Body of pancreas (tissue), 4 donors: ENCODE measurements around the gene GRIK4.

Source experiments
- CTCF ChIP-seq, 7 experiments: fragments of 450-650 bp in 4 of 7; fragments of 200-600 bp in 3 of 7; sonication (generic) in 3 of 7; IDR thresholded peaks; one replicate each; pipeline ENCODE4 v1.5.1; 2016 to 2019; ENCODE audit warnings: antibody characterized with exemption in 7 of 7
- POLR2A ChIP-seq, 3 donors: fragments of 450-650 bp; IDR thresholded peaks; one replicate each; pipeline ENCODE4 v1.6.1; 2016; ENCODE audit warnings: antibody characterized with exemption in 3 of 3, mild to moderate bottlenecking in 2 of 3

GRCh38 chr11:120900643-120901042, 389.1 kb downstream of the GRIK4 start:
- no peak for TF ChIP-seq CTCF (IDR thresholded peaks at IDR 0.05)
- no peak for TF ChIP-seq POLR2A (IDR thresholded peaks at IDR 0.05)
